ENCODE data around the gene ADCY5.

Gene ADCY5

DNA sequence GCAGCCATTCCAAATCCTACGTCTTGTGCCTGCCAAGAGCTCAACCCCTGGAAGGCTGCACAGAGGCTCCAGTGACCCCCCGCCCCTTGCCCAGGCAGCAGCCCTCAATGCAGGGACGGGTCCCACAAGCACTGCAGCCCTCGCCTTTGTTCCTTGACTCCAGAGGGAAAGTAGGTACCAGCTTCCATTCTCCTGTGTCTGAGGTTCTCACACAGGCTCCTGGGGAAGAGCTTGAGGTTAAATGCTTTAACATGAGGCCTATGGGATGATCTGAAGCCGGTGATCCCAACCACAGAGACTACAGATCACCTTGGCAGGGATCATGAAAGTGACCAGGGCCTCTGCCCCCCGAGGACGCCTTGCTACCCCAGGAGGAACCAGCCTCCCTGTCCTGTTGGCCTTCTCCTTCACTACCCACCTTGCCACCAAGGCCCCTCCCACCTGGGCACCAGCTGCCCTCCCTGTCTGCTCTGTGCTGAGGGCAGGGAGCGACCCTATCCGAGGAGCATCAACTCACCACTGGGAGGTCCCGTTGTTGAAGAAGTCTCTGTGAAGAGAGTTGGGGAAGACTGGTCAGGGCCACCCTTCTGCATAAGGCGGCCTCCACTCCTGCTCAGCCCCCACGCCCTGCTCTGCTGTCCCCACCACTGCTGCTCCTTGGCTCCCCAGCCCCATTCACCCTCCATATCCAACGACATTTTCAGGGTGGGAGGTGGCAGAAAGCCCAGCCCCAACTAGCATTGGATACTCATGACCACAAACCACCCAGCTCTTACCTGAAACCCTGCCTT, 151.9 kb downstream of the ADCY5 start:
- no peak for DNase-seq

DNA sequence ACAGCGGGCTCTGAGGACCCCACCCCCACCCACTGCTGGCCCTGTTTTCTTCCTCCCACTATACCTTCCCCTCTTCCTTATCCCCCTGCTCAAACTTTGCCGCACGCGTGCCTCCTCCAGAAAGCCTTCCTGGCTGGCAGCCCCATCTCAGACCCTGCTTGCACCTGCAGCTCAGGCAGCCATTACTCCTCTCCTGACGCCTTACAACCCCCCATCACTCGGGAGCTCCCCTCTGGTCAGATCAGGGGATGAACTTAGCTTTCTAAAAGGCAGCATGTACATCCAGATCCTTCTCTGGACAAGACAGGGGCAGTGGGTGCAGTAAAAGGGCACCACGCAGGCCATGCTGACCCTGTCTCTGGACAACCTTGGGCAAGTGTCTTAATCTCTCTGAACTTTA, 152.6 kb downstream of the ADCY5 start:
- DNase-seq, result no peak

DNA sequence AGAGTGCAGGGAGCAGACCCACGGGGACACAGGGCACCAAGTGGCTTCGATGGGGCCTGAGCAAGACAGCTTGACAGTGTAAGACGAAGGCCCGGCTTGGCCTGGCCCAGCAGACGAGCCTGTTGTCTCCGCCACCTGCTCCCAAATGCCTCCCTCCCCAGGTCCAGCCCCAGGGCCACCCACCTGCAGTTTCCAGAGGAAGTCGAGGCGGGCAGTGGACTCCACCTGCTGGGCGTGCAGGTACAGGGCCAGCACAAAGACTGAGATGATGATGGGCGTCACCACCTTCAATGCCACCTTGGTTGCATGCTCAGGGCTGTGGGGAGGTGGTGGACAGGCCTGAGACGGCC, 153.0 kb downstream of the ADCY5 start:
- no peak for DNase-seq

DNA sequence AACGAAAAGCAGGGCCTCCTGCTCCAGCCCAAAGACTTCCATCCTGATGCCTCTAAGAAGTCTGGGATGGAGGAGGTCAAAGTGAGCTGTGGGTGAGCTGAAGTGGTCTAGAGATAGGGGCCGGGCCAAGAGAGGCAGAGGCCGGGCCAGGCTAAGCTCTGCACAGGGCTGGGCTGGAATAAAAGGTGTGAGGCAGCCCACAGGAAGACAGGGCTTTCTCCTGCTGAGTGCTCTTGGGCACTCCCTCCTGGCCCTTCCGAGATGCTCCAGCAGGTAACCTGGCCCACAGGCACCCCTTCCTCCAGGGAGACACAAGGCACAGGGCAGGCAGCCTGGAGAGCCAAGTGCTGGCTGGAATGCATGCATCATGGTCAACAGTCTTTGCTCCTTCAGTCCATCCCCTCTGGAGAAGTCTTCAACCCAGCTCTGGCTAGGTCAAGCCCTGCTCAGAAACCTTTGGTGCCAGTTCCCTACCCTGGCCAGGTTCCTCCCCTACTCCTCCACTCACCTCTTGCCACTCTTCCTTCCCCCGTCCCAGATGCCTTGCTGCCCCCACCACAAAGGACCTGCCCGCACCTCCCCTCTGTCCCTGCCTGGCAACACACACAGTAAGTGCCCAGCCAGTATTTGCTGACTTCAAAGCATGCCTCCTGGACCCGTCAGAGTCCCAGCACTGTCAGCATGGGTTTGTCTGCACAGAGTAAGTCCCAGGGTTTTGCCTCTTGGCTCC, 153.6 kb downstream of the ADCY5 start:
- no peak for DNase-seq

DNA sequence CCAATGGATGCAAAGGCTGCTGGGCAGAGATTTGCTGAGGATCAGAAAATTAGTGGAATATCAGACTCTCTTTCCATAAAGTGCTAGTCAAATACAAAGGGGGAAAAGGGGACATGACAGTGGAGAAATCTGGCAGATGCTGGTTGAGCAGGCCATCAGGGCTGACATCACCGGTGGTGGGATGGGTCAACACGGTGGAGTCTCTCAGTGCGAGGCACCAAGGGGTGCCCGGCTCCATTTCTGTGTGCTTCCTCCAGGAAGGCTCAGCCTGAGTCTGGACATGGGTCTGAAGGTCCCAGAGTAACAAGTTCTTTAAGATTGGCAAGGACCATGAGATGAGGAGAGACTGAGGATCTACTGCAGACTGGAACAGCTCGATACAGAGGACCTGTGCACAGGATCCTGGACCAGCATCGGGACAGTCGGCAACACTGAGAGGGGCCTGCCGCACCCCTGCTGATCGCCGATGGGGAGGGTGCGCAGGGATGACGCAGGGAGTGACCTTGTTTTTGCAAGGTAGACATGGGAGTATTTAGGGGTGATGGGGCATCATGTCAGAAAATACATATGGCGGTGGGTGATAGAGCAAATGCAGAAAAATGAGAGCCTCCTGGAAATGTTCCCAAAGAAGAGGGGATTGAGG, 154.5 kb downstream of the ADCY5 start:
- no peak for DNase-seq

DNA sequence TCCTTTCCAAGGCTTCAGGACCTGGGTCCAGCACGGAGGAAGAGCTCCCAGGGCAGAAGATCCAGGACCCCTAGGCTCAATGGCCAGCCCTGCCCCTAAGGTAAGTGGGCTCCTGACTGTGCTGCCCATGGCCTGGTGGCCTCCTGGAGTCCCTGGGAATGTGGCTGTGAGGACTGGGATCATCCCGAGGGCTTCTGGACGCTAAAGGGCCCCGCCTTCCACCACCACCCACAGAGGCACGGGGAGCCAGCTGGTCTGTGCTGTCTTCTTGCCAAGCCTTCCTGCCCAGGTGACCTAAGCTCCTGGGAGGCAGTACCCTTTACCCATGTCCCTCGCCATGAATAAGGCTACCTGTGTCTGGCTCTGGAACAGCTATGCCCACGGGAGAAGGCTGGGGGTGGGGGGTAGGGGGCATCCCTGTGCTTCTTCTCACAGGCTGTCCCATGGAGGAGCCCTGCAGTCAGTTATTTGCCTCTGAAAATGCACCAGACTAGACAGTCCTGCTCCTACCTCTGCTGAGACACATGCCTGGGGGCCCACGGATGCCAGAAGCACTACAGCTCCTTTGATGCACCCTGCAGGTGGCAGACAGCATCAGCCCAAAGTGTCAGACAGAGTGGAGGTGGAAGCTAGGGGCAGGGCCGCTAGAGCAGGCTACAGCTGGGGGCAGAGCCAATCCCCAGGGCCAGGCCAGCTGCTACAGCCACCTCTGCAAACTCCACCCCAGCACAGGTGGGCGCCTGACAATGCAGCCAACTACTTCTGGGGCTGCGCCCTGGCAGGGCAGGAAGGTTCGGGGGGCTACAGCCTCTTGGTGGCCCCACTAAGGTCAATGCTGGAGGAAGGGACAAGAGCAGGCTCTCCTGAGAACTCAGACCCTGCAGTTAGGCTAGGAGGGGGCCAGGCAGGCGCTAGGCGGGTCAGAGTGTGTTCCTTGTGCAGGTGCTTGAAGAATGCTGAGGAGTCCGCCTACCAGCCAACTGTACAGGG, 156.3 kb downstream of the ADCY5 start:
- no peak for DNase-seq

DNA sequence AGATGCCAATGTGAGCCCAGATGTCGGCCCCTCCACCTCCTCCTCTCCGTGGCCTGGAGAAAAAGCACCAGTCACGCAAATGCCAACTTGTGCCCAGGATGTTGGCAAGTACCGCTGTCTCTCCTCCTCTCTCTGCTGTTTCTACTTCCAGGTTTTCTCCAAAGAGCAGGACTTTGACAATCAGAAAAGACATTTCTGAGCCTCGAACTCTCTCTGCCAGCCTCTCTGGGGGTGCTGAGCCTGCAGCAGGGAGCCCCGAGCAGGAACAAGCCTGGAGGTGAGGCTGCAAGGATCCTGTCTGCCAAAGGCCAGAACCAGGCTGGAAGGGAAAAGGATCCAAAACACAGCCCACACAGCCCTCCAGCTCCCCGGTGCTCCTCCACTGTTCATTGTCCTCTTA, 157.5 kb downstream of the ADCY5 start:
- no peak for DNase-seq

DNA sequence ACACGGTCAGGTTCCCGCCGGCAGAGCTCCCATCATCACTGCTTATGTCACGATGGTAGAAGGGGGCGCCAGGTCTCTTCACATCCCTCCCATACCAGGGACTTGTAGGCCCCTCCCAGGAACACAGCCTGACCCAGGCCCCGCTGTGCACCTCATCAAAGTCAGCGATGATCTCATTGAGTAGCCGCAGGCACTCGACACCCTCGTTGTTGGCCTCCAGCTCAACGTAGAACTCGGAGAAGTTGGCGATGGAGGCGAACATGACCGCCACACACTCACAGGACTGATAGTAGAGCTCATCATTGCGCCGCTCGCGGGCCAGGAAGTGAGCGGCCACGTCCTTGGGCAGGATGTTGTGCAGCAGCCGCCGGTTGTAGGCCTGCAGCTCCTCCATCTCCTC, 157.9 kb downstream of the ADCY5 start:
- no peak for DNase-seq

DNA sequence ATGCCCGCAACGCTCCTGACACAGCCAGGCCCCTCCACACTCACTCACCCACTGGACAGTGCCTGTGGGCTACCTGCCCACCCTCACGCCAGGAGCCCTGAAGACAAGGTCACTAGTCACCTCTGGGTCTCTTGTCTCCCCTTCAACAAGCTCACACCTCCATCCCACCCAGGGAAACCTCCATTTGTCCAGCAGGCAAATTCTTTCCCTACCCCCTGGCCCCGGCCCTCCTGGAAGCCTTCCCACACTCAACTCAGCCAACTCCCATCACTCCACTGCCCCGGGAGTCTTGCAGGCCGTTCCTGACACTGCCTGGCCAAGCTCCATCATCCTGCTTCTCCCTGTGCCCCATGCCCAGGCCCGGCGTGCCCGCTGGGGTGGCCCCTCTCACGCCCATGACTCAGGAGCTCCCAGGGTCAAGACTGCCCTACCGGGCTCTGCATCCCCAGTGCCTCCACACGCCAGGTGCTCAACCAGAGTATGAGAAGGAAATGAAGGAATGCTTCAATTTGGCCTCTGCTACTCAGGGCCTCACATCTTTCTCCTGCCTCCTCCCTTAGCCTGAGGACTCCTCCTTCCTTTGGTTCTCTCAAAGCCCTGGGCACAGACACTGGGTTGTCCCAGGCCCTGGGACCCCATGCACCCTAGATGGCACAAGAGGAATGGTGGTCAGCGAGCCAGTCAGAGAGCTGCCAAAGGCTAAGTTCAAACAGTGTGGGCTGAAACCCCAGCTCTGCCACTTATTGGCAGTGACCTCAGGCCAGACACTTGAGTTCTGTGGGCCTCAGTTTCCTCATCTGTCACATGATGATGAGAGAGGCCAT, 158.6 kb downstream of the ADCY5 start:
- no peak for DNase-seq

DNA sequence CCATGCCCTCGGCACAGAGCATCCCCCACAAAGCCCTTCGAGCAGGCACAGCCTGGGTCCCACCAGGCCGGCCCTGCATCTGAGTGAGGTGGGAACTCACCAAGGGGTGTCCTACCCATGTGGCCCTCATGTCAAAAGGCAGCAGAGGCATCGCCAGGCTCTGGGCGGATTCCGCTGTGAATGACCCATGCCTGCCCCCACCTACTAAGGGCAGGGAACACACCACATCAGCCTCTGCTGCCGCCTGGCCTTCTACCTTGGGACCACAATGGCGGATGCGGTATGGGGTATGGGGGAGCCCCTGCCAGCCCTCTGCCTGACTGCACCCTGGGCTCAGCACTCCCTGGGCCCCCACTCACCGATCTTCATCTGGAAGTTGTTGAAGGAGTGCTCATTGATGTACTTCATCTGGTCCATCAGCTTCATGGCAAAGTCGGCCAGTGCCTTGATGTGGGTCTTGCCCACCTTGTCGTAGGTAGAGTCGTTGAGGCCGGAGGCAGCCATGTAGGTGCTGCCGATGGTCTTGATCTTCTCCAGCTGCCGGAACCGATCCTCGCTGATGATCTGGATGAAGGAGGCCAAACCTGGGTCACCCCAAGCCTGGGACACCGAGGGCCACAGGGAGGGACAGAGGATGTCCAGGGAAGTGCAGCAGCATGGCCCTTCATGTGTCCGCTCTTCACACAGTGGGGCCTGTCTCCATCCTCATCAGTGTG, 159.3 kb downstream of the ADCY5 start:
- DNase-seq, result no peak

DNA sequence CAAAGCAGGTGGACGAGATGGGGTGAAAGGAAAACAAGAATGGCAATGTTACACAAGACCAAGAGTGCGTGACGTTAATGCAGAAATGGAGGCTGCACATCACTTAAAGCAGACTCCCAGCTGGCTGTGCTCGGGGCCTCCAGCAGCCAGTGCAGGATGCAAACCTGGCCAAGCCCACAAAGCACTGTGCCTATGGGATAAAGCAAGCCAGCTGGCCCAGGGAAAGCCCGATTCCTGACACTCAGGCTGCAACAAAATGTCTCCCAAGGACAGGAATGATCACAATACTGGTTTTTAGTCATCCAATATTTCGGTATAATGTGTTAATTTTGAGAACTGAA, 161.0 kb downstream of the ADCY5 start:
- no peak for DNase-seq

DNA sequence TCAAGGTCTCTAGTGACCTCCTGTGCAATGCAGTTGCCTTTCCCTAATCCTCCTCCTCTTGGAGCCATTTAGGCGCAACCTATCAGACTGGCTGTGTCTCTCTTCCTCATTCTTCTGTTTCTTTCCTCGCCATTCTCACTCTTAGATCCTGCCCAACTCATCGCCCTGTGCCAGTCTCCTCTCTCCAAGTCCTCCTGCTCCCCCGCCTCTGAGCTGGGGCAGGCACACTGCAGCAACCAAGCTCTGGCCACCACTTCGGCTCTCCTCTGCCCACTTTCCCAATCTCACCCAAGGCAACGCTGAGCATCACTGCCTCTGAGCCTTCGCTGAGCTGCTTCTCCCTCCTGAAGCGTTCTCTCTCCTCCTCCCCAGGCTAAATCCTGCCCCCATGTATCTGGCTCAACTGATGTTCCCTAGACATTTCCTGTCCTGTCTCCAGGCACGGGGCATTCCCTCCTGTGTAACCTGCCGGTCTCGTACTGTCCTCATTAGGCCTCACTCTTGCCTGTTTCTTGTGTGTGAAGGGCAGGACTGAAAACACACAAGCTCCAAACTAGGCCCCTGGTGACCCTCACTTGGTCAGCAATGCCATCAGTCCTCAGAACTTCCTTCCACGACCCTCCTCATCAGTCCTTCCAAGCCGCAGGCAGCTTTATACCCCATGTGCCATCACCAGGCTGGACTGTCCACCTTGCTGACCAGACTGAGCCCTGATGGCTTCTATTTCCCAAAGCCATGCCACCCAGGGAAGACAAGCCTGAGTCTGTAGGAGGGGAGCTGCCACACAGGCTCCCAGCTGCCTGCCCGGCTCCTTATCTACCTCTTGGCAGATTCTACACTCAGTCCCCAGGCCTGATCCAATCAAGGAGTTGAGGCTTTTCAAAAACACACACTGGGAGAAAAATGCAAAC, 161.6 kb downstream of the ADCY5 start:
- DNase-seq, result no peak

DNA sequence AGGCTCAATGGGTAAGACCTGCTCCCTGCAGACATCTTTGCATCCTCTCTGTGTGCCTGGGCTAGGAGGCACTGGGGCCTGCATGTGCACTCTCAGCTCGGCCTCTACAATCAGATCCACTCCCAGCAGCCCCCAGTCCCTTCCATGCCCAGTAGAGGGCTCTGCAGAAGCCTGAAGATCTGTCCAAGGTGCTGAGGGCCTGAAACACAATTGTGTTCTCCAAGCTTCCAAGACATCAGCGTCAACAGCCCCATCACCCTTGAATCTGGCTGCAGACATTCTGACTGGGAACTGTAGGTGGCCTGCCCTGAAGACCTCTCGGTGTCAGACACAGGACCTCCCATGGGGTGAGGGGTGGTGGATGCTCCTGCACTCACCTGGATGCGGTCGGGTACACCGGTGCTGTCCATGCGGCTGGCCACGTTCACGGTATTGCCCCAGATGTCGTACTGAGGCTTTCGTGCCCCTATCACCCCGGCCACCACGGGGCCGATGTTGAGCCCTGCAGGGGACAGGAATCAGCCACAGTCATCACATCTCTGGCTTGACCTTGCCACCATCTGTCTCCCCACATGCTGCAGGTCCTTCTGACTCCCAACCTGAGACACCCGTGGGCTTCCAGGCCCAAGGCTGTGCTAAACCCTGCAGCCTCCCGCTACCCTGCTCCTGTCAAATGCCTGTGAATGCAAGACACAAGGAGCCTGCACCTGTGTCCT, 162.4 kb downstream of the ADCY5 start:
- no peak for DNase-seq

DNA sequence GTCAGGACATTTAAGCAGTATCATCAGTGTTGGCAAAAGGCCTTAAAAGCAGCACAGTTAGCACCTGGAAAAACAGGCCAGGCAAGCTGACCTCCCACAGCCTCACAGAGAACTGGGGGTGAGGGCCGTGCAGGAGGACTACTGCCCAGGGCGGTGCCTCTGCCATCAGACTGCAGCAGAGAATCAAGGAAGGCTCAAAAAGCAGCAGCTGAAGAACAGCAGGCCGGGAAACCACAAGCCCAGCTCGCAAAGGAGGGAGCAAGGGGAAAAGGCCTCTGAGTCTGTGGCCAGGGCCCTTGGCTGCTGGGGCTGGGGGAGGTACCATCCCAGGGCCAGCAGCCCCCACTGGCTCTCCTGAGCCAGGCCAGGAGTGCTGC, 163.0 kb downstream of the ADCY5 start:
- no peak for DNase-seq

DNA sequence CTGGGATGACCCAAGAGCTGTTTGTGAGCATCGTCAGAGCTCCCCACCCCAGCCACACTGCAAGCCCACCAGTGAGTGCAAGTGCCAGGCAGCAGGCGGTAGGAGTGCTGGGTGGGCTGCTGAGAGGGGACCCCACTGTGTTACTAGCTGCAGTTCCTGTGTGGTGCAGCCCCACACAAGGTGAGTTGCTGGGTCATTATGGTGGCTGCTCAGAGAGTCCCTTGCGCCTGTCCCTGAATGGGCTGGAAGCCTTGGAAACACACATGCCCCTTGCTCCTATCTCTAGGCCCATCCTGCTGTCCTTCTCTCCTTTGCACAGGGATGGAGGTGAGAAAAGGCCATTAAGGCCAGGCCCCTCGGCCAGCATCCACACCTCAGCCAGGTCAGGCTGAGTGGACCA, 163.4 kb downstream of the ADCY5 start:
- no peak for DNase-seq

DNA sequence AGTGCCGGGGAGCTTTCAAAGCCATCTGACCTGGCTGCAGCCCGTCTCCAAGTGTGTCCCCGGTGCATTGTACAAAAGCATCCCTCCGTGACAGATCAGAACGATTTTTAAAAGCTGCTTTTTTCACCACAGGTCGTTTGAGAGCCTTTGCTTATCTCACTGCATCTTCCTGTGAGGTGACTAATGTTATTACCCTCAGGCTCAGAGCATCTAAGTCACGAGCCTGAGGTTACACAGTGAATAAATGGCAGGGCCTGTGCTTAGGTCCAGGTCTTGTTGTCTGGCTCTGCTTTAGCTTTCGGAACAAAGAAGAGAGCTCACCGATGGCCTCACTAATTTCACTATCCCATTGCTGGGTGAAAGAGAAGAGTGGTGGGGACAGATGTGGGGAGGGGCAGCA, 163.8 kb downstream of the ADCY5 start:
- no peak for DNase-seq

DNA sequence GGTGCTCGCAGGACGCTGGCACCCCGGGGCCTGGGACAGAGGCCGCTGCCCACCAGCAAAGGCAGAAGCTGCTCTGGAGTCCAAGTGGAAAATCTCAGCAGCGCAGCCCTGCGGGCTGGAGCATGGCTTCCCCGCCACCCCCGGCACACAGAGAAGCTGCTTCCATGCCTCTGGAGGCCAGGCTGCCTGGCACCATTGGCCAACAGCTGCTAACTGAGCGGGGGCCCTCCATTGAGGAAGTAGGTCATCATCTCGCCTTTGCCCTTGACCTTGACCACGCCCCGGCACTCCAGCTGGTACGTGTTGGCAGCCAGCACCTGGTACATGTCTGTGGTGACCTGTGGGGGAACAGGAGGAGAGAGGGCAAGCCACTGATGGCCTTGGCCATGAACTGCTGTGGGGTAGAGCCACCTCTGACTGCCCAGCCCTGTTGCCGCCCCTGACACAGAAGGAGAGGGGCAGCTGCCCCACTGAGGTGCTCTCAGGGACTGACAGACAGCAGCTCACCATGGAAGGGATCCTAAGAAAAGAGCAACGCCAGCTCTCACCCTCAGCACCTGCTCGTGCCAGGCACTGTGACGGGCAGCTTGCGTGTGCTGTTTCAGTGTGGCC, 164.4 kb downstream of the ADCY5 start:
- no peak for DNase-seq

DNA sequence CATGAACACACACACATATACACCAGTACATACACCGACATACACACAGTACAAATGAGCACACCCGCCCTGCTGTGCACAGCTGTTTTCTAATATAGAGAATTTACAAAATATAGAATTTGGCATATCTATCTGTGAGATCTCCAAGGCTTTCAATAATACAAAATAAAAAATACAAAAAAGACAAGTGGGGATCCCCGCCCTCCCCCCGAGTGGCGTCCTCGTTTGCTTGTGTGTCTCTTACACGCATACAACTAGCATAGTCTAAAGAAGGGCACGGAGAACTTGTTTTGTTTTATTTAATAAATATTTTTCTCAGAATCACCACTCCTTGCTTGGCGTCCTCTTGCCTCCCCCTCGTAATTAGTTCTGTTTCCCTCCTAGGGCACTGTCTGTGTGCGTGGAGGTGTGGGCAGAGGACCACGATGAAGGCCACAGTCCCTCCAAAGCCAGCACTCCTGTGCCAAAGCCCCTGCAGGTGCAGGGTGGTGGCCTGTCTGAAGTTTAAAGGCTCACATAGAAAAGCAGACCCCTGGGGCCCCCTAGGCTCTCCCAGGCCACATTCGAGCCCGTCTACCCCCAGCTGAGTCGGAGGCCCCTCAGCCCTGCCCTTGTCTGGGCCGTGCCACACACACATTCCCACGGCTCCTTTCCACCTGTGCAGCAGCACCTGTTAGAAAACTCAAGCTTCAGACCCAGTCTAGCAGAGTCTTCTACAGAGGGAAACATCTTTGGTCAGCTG, 165.1 kb downstream of the ADCY5 start:
- DNase-seq, result no peak
